Inferior parietal cortex (tissue), 1 donor: Measurements from ENCODE around the gene CIAO1.
"Not testable (repeated sequence)": the region's sequence is repeated elsewhere in the genome, so short reads cannot be mapped to it uniquely, and the experiment has no call there.

Experiments
- DNase-seq: peaks from one replicate; pipeline ENCODE4 v3.0.0-alpha.2; 2016; ENCODE audit errors: extremely low spot score

The CIAO1 gene

GRCh38 chr2:96249654-96250053, 16.4 kb upstream of the CIAO1 start:
- DNase-seq = no peak

GRCh38 chr2:96250188-96250587, 15.8 kb upstream of the CIAO1 start:
- DNase-seq = no peak

GRCh38 chr2:96251721-96252292, 14.2 kb upstream of the CIAO1 start:
- no peak for DNase-seq

GRCh38 chr2:96252526-96252925, 13.5 kb upstream of the CIAO1 start:
- no peak for DNase-seq

- no peak for DNase-seq
Observed at GRCh38 chr2:96253006-96253405, 13.0 kb upstream of the CIAO1 start.

- DNase-seq = no peak
Observed at GRCh38 chr2:96254571-96254970, 11.5 kb upstream of the CIAO1 start.

- DNase-seq = no peak
Observed at GRCh38 chr2:96256611-96257113, 9.4 kb upstream of the CIAO1 start.

- not testable (repeated sequence) for DNase-seq
Observed at GRCh38 chr2:96257744-96258143, 8.3 kb upstream of the CIAO1 start.

- no peak for DNase-seq
Observed at GRCh38 chr2:96258166-96259022, 7.6 kb upstream of the CIAO1 start.

- no peak for DNase-seq
Observed at GRCh38 chr2:96259497-96259921, 6.5 kb upstream of the CIAO1 start.

- no peak for DNase-seq
Observed at GRCh38 chr2:96260387-96261260, 5.4 kb upstream of the CIAO1 start.

- DNase-seq = no peak
Observed at GRCh38 chr2:96261328-96262003, 4.6 kb upstream of the CIAO1 start.

GRCh38 chr2:96262306-96262705, 3.7 kb upstream of the CIAO1 start:
- DNase-seq = no peak

GRCh38 chr2:96264086-96264485, 1.9 kb upstream of the CIAO1 start:
- DNase-seq = no peak

GRCh38 chr2:96264656-96265348, 1.2 kb upstream of the CIAO1 start:
- DNase-seq = no peak

- no peak for DNase-seq
Observed at GRCh38 chr2:96265349-96265839, 631 bp upstream of the CIAO1 start.

GRCh38 chr2:96267159-96267971, 1.3 kb downstream of the CIAO1 start:
- no peak for DNase-seq

- no peak for DNase-seq
Observed at GRCh38 chr2:96271995-96272394, 6.0 kb downstream of the CIAO1 start.

- no peak for DNase-seq
Observed at GRCh38 chr2:96273763-96274162, 7.7 kb downstream of the CIAO1 start.
